ENCODE data around the gene EFCAB6. TPM values are rescaled to one million over a fixed set of nuclear protein-coding genes. Genes with fewer than 3 reads are reported as not detected.

The EFCAB6 gene
- total RNA-seq, 1 experiment from 2014 or later = 0.40 TPM

- Mint-ChIP-seq H3K4me3 (ENCODE audit: unreplicated experiment) (no peak overlapping the region), H3K4me1 (ENCODE audit: insufficient read depth, unreplicated experiment) (no peaks in the 10 kb centered on the region), H3K27me3 (ENCODE audit: insufficient read depth, unreplicated experiment) (peaks cover 58% of the 10 kb centered on the region), H3K36me3 (ENCODE audit: insufficient read depth, unreplicated experiment) (no peaks in the 10 kb centered on the region), H3K27ac (ENCODE audit: low read depth, unreplicated experiment) (no peak overlapping the region), H3K9me3 (ENCODE audit: unreplicated experiment) (peaks cover 16% of the 10 kb centered on the region)
- intact Hi-C loops (cut with micrococcal nuclease) = no loop called here
- POLR2A ChIA-PET = interaction anchor here (0.7 kb wide), 1 partner anchor 305 kb away, joined by 3 read pairs; no protein-coding TSS in a partner anchor
- no peak for TF ChIP-seq CTCF (IDR thresholded peaks at IDR 0.05; ENCODE audit: unreplicated experiment)
- no peak for DNase-seq (ENCODE audit: unreplicated experiment)
- CTCF ChIA-PET = no interaction called here
- BruUV-seq (replicated peaks) = no TSS peak
Observed at GRCh38 chr22:43704051-43704450, 108.1 kb downstream of the EFCAB6 start.

- Mint-ChIP-seq H3K27ac (ENCODE audit: low read depth, unreplicated experiment) (no peak overlapping the region), H3K4me3 (ENCODE audit: unreplicated experiment) (no peak overlapping the region), H3K27me3 (ENCODE audit: insufficient read depth, unreplicated experiment) (peaks cover 71% of the 10 kb centered on the region), H3K4me1 (ENCODE audit: insufficient read depth, unreplicated experiment) (no peaks in the 10 kb centered on the region), H3K9me3 (ENCODE audit: unreplicated experiment) (no peaks in the 10 kb centered on the region), H3K36me3 (ENCODE audit: insufficient read depth, unreplicated experiment) (no peaks in the 10 kb centered on the region)
- ChIA-PET POLR2A (no interaction called here), CTCF (interaction anchor here (0.7 kb wide), 1 partner anchor 173 kb away, joined by 3 read pairs; no protein-coding TSS in a partner anchor)
- intact Hi-C loops (cut with micrococcal nuclease) = no loop called here
- no TSS peak for BruUV-seq (replicated peaks)
- TF ChIP-seq CTCF (IDR thresholded peaks at IDR 0.05; ENCODE audit: unreplicated experiment) = no peak
- no peak for DNase-seq (ENCODE audit: unreplicated experiment)
Observed at GRCh38 chr22:43698403-43698802, 113.7 kb downstream of the EFCAB6 start.

GRCh38 chr22:43697894-43698293, 114.2 kb downstream of the EFCAB6 start:
- Mint-ChIP-seq H3K4me1 (ENCODE audit: insufficient read depth, unreplicated experiment) (no peaks in the 10 kb centered on the region), H3K4me3 (ENCODE audit: unreplicated experiment) (no peak overlapping the region), H3K9me3 (ENCODE audit: unreplicated experiment) (no peaks in the 10 kb centered on the region), H3K27me3 (ENCODE audit: insufficient read depth, unreplicated experiment) (peaks cover 71% of the 10 kb centered on the region), H3K27ac (ENCODE audit: low read depth, unreplicated experiment) (no peak overlapping the region), H3K36me3 (ENCODE audit: insufficient read depth, unreplicated experiment) (no peaks in the 10 kb centered on the region)
- no peak for TF ChIP-seq CTCF (IDR thresholded peaks at IDR 0.05; ENCODE audit: unreplicated experiment)
- ChIA-PET CTCF (interaction anchor here (0.7 kb wide), 1 partner anchor 173 kb away, joined by 3 read pairs; no protein-coding TSS in a partner anchor), POLR2A (no interaction called here)
- intact Hi-C loops (cut with micrococcal nuclease) = no loop called here
- no peak for DNase-seq (ENCODE audit: unreplicated experiment)
- BruUV-seq (replicated peaks) = no TSS peak

- H3K4me1 Mint-ChIP-seq (ENCODE audit: insufficient read depth, unreplicated experiment) = peaks cover 6% of the 10 kb centered on the region
Observed at GRCh38 chr22:43693249-43693648, 118.9 kb downstream of the EFCAB6 start.

More at GRCh38 chr22:43693249-43693648, 118.9 kb downstream of the EFCAB6 start:
- Mint-ChIP-seq H3K9me3 (ENCODE audit: unreplicated experiment) (peaks cover 6% of the 10 kb centered on the region), H3K36me3 (ENCODE audit: insufficient read depth, unreplicated experiment) (no peaks in the 10 kb centered on the region), H3K27ac (ENCODE audit: low read depth, unreplicated experiment) (no peak overlapping the region), H3K4me3 (ENCODE audit: unreplicated experiment) (no peak overlapping the region), H3K27me3 (ENCODE audit: insufficient read depth, unreplicated experiment) (peaks cover 81% of the 10 kb centered on the region)
- POLR2A ChIA-PET = no interaction called here
- CTCF ChIA-PET = no interaction called here
- BruUV-seq (replicated peaks) = no TSS peak
- DNase-seq (ENCODE audit: unreplicated experiment) = no peak
- intact Hi-C loops (cut with micrococcal nuclease) = no loop called here
- TF ChIP-seq CTCF (IDR thresholded peaks at IDR 0.05; ENCODE audit: unreplicated experiment) = no peak

All from MCF 10A (cell line).